ENCODE measurements around the gene TUBA1A.
"Not testable (repeated sequence)": the region's sequence is repeated elsewhere in the genome, so short reads cannot be mapped to it uniquely, and the experiment has no call there.

Gene TUBA1A

DNA sequence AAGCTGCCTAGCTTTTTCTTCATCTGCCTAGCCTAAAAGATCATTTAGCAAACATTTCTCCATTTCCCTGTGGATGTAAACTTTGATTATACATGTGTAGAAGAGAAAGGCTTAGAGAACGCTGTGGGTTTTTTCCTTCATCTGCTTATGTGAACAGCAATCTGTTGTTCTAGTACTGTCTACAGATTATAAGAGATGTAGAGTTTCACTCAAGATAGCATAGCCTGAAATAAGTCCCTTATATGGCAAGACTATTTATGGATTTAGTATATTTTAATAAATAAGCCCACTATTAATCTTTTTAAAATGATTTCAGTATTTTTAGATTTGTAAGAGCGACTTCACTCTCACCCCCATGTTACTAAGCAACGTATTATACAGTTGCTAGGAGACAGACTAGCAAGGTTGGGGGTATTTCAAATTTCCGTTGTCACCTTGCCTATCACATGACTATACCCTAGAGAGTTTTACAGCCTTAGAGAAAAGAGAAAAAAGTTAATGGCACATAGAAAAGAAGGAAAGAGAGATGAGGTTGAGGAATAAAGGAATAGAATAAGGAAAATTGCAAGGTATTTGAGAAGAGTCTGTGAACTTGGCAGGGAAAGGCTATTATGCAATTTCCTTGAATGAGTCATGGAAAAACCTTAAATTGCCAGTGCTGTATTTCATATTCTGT lies 12.2 kb upstream of the TUBA1A start:
- peak; percentile 89 for DNase-seq

DNA sequence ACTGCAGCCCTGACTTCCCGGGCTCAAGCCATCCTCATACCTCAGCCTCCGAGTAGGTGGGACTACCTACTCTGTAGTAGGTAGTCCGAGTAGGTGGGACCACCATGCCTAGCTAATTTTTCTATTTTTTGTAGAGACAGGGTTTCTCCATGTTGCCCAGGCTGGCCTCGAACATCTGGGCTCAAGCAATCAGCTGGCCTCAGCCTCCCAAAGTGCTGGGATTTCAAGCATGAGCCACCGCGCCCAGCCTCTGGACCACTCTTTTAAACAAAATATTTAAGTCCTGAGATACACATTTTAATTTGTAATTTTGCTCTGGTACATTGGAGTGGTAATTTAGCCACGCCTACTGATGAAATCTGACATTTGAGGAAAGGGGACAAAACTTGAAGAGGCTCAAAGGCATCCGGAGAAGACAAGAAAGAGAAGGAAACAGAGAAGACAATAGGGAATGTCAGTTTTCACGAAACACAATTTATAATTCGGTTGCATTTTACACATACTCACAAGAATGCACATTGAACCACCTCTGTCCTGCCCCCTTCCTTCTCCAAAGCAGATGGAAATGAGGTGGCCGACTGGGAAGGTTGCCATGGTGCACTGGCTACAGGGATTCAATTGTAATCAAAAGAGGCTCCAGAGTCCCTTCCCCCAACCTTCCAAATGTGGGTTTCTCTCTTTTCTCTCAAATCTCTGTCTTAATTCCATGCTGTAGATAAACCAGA lies 9.7 kb upstream of the TUBA1A start:
- DNase-seq: no peak

DNA sequence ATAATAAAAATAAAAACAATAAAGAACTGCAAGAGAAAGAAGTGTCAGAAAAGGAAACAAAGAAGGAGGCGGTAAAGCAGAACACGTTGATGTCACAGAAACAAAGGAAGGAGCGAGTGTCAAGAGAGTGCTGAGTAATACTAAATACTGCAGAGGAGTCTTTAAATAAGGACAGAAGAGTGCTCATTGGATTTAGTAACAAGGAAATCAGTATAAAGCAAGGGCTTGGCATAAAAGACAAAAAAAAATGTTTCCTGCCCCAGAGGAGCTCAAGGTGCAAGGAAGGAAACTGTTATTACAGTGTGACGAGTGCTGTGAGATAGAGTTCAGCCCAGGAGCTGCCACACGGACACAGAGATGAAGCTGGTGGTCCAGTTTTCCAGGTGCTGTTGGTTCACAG lies 8.4 kb upstream of the TUBA1A start:
- no peak for DNase-seq

DNA sequence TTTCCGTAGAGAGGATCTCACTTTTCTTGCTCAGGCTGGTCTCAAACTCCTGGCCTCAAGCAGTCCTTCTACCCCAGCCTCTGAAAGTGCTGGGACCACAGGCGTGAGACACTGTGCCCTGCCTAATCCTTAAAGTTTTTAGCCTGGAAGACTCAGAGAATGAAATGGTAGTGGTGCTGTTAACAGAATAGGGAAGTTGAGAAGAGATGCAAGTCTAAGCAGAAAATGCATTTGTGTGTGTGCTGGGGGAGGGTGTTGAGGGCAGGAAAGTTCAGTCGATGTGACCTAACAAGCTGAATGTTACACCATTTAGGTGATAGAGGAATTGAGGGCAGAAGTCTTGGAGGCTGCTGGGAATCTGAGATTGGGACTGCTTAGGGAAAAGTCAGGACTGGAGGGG lies 6.9 kb upstream of the TUBA1A start:
- DNase-seq: no peak

DNA sequence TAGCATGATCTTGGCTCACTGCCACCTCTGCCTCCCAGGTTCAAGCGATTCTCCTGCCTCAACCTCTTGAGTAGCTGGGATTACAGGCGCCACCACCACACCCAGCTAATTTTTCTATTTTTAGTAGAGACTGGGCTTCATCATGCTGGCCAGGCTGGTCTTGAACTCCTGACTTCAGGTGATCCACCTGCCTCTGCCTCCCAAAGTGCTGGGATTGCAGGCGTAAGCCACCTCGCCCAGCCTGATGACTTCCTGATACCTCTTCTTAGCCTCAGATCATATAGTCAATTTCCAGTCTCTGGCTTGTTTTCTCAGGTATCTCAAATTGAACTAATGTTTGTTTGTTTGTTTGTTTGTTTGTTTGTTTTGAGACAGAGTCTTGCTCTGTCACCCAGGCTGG lies 4.9 kb upstream of the TUBA1A start:
- DNase-seq: not testable (repeated sequence)

DNA sequence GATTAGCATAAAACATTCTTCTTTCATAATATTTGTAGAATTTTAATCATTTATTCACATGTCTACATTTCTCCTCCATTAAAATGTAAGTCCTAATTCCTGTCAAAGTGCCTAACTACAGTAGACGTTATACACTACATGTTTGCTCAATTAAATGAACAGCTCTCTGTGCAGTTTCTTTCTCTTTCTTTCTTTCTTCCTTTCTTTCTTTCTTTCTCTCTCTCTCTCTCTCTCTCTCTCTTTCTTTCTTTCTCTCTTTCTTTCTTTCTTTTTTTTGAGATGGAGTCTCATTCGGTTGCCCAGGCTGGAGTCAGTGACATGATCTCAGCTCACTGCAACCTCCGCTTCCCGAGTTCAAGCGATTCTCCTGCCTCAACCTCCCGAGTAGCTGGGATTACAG lies 2.6 kb upstream of the TUBA1A start:
- DNase-seq: not testable (repeated sequence)

DNA sequence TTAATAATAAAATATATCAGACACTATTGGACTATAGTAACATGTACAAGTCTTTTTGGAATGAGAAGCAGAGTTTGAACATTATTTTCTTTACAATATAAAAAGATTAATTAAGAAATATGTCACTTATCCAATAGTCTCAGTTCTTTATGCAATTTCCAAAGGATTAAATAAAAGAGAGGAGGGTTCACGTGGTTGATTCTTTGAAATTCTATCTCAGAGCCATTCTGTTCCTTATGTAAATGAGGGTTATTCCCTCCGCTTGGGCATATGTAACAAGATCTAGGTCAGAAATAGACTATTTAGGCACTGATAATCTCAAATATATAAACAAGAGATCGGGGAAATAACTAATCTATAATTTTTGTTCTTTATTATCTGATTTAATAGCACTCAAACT lies 2.1 kb upstream of the TUBA1A start:
- peak; percentile 12 for DNase-seq

DNA sequence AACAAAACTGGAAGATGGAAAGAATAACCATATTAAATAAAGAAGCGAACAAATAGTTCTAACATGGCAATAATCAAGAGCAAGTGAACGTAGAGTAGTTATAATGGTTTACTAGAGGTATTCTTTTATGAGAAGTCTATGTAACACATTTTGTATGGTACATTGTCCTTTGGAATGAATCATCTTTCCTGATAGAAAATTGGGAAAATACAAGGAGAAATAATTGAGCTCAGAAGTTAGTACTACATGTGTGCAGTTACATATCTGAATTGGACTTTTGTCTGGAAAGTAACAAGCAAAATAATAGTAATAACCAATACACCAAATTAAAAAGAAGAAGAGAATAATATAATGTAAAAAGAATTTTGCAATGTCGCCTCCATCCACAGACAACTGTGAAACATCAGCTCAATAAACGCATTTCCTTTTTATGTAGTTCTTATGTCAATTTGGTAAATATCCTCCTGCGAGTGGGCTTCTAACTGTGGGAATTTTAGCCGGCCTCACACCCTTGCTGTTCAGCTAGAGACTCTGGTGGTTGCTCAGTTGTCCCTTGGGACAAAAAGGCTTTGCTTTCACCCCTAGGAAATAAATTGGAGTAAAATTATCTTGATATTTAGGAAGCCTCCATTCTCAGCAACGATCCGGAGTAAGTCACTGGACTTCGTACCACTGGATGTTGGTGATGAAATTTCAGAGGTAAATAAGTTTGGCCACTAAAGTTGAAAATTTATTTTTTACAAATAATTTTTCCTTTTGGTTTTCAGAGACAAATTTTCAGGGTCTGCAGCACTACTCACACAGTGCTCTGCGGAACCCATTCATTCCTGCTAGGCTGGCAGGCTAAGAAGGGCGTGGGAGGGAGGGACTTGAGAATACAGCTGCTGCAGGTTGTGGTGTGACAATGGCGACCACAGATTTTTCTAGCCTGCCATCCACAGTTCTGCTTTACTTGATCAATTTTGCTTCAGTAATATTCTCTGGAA lies 1.1 kb upstream of the TUBA1A start:
- peak; percentile 84 for DNase-seq

DNA sequence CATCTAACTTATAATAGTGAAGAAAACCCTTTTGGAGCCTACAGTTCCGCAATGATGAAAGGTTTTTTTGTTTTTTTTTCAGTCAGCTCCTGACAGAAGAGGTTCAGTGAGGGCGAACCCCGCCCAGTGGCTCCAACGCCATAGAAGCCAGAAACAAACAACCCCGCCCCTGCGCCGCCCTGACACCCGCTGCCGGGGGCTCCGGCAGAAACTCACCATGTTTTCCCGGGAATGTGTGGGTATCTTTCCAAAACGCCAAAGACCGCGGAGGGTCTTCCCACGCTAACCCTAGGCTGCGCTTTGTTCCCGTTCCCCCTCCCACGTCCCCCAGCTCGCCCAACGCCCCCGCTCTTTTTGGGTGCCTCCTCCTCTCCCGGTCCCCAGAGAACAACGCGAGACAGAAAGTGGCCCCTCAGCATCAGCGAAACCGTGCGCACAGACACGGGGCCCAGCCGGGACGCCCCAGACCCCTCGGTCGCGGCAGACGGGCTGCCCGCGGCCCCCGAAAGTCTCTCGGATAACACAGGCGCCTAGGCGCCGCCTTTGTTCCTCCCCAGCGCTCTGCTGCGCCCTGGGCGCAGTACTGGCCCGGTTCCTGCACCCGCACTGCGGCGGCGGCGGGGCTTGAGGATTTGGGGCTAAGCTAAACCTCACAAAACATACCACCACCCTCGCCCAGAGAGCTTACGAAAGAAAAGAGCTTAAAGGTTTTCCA lies 522 bp downstream of the TUBA1A start:
- DNase-seq: no peak

DNA sequence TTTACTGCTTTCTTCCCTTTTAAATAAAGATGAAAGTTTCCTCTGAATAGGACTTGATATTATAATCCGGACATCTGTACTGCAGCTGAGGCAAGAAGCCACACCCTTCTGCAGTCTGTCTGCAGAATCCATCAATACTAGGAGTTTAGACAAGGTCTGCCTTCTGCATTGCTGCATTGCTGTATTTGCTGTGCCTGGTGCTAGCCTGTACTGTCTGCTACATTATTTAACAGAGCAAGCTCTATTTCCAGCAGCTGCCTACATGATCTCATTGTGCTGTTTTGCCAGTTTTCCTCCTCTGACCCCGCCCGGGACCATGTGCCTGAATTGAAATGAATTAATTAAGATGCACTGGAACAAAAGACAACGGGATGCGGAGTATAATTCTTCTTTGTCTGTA lies 1.7 kb downstream of the TUBA1A start:
- peak; percentile 31 for DNase-seq

DNA sequence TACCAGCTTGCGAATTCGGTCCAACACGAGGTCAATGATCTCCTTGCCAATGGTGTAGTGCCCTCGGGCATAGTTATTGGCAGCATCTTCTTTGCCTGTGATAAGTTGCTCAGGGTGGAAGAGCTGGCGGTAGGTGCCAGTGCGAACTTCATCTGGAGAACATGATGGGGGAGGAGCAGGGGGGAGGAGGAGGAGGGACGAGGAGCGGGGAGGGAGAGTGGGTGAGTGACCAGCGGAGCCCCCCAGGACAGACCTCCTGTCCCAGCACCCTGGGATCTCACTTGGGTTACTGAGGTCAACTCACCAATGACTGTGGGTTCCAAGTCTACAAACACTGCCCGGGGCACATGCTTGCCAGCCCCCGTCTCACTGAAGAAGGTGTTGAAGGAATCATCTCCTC lies 2.6 kb downstream of the TUBA1A start:
- DNase-seq: not testable (repeated sequence)

DNA sequence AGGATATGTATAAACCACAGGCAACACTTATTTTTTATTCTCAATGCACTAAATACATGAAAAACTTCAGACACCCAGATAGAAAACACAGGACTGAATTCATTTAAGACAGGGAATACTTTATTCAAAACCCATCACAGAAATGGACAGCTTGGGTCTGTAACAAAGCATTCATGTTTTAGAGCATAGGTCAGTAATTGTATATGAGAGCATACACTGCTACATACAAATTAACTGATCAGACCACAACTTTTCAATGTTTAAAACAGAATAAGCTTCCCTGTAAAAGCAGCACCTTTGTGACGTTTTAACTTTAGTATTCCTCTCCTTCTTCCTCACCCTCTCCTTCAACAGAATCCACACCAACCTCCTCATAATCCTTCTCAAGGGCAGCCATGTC lies 4.2 kb downstream of the TUBA1A start:
- not testable (repeated sequence) for DNase-seq

DNA sequence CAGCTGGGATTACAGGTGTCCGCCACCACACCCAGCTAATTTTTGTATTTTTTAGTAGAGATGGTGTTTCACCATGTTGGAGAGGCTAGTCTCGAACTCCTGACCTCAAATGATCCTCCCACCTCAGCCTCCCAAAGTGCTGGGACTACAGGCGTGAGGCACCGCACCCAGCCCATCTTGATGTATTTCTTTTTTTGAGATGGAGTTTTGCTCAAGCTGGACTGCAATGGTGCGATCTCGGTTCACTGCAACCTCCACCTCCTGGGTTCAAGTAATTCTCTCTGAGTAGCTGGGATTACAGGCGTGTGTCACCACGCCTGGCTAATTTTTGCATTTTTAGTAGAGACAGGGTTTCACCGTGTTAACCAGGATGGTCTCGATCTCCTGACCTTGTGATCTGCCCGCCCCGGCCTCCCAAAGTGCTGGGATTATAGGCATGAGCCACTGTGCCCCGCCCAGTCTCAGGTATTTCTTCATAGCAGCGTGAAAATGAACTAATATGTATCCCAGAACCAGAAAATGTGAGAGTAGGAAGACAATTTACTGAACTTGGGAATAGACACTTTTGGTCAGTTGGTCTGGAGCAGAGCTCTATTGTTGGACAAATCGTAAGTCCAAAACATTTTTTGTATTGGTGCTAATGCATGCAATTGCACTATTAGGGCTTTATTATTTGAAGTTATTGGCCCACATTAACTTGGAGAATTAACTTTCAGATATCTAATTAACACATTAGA lies 5.5 kb downstream of the TUBA1A start:
- not testable (repeated sequence) for DNase-seq

DNA sequence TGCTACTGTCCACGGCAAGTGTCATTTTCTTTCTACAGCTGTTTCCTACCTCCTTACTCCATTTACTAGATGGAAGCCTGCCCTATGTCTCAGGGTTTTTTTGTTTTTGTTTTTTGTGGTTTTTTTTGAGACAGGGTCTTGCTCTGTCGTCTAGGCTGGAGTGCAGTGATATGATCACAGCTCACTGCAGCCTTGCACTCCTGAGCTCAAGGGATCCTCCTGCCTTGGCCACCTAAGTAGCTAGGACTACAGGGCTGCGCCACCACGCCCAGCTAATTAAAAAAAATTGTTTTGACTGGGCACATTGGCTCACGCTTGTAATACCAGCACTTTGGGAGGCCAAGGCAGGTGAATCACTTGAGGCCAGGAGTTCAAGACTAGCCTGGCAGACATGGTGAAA lies 14.7 kb downstream of the TUBA1A start:
- no peak for DNase-seq

DNA sequence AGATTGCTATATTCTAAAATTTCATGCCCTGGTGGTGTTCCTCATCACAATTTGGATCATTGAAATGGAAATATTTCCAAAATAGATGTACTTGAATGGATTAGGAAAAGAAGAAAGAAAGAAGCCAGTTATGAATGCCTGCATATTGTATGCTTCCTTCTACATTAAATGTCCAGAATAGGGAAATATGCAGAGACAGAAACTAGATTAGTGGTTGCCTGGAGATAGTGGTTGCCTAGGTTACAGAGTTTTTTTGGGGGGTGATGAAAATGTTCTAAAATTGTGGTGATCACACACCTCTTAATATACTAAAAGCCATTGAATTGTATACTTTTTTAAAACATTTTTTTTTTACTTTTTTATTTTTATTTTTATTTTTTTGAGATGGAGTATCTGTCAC lies 18.0 kb downstream of the TUBA1A start:
- no peak for DNase-seq

DNA sequence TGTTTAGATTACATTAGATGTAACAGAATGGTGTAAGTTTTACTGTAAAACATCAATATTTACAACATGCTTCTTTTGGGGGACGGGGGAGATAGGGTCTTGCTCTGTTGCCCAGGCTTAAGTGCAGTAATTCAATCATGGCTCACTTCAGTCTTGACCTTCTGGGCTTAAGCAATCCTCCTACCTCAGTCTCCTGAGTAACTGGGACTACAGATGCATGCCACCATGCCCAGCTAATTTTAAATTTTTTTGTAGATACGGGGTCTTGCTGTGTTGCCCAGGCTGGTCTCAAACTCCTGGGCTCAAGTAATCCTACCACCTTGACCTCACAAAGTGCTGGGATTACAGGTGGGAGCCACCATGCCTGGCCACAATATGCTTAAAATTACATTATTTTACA lies 23.8 kb downstream of the TUBA1A start:
- no peak for DNase-seq

DNA sequence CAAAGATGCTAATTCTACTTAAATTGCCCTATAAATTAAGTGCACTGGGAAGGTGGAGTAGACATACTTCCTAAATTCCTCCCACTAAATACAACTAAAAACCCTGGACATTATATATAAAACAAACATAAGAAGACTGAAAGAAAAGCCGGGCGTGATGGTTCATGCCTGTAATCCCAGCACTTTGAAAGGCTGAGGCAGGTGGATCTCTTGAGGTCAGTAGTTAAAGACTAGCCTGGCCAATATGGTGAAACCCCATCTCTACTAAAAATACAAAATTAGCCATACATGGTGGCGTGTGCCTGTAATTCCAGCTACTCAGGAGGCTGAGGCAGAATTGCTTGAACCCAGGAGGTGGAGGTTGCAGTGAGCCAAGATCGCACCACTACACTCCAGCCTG lies 27.0 kb downstream of the TUBA1A start:
- not testable (repeated sequence) for DNase-seq

DNA sequence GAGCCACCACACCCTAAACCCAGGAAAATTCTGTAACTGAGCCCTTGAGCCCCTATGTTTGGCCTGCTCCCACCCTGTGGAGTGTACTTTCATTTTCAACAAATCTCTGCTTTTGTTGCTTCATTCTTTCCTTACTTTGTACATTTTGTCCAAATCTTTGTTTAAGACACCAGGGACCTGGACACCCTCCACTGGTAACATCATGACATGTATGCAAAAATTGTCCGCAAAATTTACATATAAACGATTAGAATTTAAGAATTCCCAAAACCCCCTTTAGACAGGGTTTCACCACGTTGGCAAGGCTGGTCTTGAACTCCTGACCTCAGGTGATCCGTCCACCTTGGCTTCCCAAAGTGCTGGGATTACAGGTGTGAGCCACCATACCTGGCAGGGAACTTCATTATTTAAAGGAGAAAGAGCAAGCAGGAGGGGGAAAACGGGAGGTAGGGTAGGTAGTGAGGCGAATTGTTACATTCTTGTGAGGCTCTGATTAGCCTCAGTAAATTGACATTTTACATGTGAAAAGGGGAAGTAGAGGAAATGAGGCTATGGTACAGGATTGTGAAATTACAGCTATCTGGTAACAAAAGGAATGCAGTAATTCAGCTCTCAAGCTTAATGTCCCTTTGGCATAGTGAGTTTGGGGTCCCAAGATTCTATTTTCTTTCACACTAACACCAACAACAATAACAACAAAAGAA lies 27.6 kb downstream of the TUBA1A start:
- DNase-seq: no peak

DNA sequence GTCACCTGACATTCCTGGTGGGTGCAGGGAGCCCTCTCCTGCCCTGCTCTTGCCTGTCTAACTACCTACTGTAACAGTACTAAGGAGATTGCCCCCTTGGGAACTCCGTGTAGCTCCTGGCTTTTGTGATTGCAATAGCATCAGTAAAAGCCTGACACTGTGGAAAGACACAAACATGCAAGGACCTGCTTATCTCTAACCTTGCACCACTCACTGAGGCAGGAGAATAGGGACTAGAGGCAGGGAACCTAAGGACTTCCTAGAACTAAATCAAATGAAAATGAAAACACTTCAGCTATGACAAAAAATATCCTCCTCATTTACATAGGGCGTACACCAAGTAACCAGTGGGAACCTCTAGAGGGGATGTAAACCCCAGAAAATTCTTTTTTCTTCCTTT lies 28.5 kb downstream of the TUBA1A start:
- no peak for DNase-seq

DNA sequence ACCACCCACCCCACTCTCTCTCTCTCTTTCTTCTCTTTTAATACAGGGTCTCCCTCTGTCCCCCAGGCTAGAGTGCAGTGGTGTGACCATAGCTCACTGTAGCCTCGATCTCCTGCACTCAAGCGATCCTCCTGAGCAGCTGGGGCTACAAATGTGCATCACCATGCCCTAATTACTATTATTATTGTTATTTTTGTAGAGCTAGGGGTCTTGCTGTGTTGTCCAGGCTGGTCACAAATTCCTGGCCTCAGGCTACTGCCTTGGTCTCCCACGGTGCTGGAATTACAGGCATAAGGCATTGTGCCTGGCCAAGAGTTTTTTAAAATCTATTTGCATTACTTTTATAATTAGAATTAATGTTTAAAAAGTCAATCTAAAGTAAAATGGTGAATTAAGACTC lies 34.7 kb downstream of the TUBA1A start:
- DNase-seq: no peak

DNA sequence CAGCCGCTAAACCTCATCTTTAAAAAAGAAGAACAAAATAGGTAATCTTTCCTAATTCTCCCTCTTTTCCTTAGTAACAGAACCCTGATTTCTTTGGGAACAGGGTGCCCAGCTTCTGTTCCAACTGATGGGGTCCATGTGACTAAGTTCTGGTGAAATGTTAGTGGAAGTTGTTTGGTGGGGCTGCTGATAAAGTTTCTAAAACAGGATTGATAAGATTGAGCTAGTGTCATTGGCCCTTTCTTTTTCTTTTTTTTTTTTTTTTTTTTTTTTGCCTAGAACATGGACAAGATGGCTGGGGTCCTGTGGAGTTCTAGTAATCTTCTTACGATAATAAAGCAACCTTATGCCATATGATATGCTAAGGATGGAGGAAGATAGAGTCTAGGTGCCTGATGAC lies 41.5 kb downstream of the TUBA1A start:
- DNase-seq: no peak

DNA sequence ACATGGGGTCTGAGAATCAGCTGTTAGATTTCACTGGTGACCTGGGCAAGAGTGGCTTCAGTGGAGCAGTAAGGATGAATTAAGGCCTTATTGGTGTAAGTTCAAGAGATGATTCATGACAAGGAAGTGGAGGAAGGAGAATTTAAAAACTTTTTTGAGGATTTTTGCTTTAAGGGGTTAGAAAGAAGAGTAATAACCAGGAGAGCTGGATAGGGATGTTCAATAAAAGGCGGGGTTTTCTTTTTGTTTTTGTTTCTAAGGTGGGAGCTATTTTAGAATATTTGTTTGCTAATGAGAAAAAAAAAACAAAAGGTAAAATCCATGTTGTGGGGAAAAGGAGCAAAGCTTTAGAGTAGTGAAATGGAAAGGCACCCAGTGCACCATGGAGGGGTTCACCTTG lies 42.5 kb downstream of the TUBA1A start:
- DNase-seq: no peak
